Adipocyte (in vitro differentiated cells): ENCODE measurements around the gene SUPT16H.
"Not testable (repeated sequence)": the region's sequence is repeated elsewhere in the genome, so short reads cannot be mapped to it uniquely, and the experiment has no call there.

ENCODE experiments used
- DNase-seq: peaks from one replicate; pipeline ENCODE4 v3.0.0-alpha.2; 2015; ENCODE audit warnings: low read depth
- H3K27me3 ChIP-seq: replicated peaks from 2 replicates; pipeline ENCODE4 v1.7.0; 2013; ENCODE audit warnings: mild to moderate bottlenecking, low read length, moderate library complexity; ENCODE audit not compliant: control insufficient read depth, insufficient read depth
- H3K36me3 ChIP-seq: 2 replicates; pipeline ENCODE4 v1.7.0; 2013; ENCODE audit warnings: low read length, mild to moderate bottlenecking, moderate library complexity; ENCODE audit not compliant: control insufficient read depth, insufficient read depth, severe bottlenecking
- H3K4me1 ChIP-seq: 2 replicates; pipeline ENCODE4 v1.7.0; 2013; ENCODE audit warnings: mild to moderate bottlenecking, low read length, moderate library complexity; ENCODE audit not compliant: control insufficient read depth, insufficient read depth
- H3K4me3 ChIP-seq: 2 replicates; pipeline ENCODE4 v1.7.0; 2013; ENCODE audit warnings: mild to moderate bottlenecking, low read length, moderate library complexity
- H3K9ac ChIP-seq: 2 replicates; pipeline ENCODE4 v1.7.0; 2013; ENCODE audit warnings: mild to moderate bottlenecking, low read length, moderate library complexity
- H3K9me3 ChIP-seq: 2 replicates; pipeline ENCODE4 v1.7.0; 2013; ENCODE audit warnings: mild to moderate bottlenecking, low read length, moderate library complexity; ENCODE audit not compliant: control insufficient read depth

The SUPT16H gene

DNA sequence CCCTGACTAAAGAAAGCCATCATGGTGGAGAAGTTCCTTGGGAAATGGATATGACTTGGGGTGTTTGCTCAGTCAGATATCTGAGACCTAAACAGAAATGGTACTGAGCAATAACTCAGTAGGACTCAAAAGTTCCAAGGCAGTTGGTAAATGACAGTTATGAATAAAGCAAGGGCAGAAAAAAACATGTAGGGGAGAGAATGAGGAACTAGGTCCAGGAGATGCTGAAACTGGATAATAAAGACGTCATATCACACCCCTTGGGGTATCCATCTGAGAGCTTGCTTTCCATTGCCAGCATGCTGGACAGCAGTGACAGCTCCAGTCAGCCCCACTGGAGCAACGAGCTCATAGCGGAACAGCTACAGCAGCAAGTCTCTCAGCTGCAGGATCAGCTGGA is 66.4 kb downstream of the SUPT16H start:
- no peaks in the 10 kb centered on the region for H3K4me1 ChIP-seq
- no peak overlapping the region for H3K4me3 ChIP-seq
- H3K36me3 ChIP-seq = no peaks in the 10 kb centered on the region
- peaks cover 12% of the 10 kb centered on the region for H3K27me3 ChIP-seq
- no peak overlapping the region for H3K9ac ChIP-seq
- no peaks in the 10 kb centered on the region for H3K9me3 ChIP-seq
- DNase-seq = no peak

DNA sequence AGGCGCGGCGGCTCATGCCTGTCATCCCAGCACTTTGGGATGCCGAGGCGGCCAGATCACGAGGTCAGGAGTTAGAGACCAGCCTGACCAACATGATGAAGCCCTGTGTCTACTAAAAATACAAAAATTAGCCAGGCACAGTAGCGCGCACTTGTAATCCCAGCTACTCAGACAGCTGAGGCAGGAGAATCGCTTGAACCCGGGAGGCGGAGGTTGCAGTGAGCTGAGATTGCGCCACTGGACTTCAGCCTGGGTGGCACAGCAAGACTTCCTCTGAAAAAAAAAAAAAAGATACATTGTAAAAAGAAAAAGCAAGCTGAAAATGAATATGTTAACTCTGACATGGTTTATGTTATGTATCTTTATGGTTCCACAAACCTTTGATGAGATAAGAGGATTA is 70.3 kb downstream of the SUPT16H start:
- H3K9me3 ChIP-seq = no peaks in the 10 kb centered on the region
- H3K9ac ChIP-seq = no peak overlapping the region
- H3K36me3 ChIP-seq = no peaks in the 10 kb centered on the region
- H3K27me3 ChIP-seq = peaks cover 14% of the 10 kb centered on the region
- peaks cover under 1% of the 10 kb centered on the region for H3K4me1 ChIP-seq
- H3K4me3 ChIP-seq = no peak overlapping the region
- DNase-seq = no peak

DNA sequence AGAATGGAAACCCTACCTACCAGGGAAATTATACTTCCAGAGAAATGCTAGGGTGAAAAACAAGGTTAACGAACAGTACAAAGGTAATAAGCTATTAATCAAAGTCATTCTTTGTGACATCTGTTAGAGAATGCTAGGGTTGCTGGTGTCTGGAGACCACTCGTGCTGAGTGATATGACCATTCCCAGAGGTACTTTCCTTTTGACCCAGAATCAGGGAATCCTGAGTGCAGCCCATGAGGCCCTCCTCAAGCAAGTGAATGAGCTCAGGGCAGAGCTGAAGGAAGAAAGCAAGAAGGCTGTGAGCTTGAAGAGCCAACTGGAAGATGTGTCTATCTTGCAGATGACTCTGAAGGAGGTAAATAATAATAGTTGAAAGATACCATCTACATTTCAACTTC is 72.2 kb downstream of the SUPT16H start:
- H3K27me3 ChIP-seq = peaks cover 12% of the 10 kb centered on the region
- H3K4me3 ChIP-seq = no peak overlapping the region
- no peaks in the 10 kb centered on the region for H3K36me3 ChIP-seq
- DNase-seq = no peak
- no peak overlapping the region for H3K9ac ChIP-seq
- H3K4me1 ChIP-seq = peaks cover 5% of the 10 kb centered on the region
- no peaks in the 10 kb centered on the region for H3K9me3 ChIP-seq

DNA sequence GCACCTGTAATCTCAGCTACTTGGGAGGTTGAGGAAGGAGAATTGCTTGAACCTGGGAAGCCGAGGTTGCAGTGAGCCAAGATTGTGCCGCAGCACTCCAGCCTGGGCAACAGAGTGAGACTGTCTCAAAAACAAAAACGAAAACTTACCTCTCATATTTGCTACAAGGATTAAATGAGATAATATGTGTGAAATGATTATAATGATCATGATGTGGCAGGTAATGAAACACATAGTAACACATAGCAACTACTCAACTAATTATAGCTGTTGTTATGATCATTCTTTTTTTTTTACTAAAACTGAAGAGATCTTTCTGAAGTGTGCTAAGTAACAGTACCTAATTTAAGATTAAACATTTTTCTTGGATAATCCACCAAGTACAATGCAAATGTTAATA is 73.9 kb downstream of the SUPT16H start:
- Histone ChIP-seq H3K9me3 (no peaks in the 10 kb centered on the region), H3K27me3 (peaks cover 12% of the 10 kb centered on the region), H3K9ac (no peak overlapping the region), H3K36me3 (no peaks in the 10 kb centered on the region), H3K4me1 (peaks cover 5% of the 10 kb centered on the region), H3K4me3 (no peak overlapping the region)
- no peak for DNase-seq

DNA sequence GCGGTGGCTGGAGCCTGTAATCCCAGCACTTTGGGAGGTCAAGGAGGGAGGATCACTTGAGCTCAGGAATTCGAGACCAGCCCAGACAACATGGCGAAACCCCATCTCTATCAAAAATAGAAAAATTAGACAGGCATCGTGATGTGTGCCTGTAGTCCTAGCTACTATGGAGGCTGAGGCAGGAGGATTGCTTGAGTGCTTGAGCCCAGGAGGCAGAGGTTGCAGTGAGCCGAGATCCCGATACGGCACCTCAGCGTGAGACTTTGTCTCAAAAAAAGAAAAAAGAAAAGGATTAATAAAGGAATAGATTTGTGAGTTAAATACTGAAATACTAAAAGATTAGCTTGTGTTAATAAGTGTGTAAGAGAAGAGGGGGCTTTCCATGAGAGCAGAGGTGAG is 74.6 kb downstream of the SUPT16H start:
- Histone ChIP-seq H3K4me1 (peaks cover 5% of the 10 kb centered on the region), H3K27me3 (peaks cover 12% of the 10 kb centered on the region), H3K9me3 (no peaks in the 10 kb centered on the region), H3K4me3 (peak overlapping the region; percentile 75), H3K9ac (no peak overlapping the region), H3K36me3 (no peaks in the 10 kb centered on the region)
- no peak for DNase-seq

DNA sequence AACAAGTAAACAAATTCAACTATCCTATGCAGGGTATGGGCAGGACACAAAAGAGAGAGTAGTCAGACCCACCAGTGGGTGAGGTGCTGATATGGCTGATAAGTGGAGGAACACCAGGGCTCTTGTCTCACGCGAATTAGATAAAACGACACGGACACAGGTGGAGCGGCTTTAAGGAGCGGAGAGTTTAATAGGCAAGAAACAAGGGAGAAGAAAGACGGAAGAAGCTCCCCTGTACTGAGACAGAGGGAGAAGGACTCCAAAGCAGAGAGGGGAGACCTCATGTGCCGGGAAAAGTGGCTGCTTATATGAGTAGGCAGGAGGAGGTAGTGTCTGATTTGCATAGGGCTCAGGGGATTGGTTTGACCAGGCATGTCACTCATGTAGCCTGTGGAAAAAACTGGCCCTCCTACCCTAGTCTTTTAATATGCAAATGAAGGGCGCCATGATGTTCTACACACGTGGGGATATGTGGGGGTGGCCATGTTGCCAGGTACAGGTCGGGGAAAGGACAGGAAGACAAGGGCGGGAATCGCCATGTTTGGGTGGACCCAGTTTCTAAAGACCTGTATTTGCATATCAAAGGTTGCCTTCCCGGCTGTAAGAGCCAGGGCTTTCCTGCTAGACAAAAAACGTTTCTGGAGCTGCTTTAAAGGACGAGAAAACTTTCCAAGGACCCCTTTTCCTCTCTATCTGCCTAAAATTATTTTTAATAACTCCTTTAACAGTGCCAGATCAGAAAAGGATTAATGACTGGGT is 75.2 kb downstream of the SUPT16H start:
- peak; percentile 56 for DNase-seq
- Histone ChIP-seq H3K36me3 (no peaks in the 10 kb centered on the region), H3K9me3 (no peaks in the 10 kb centered on the region), H3K9ac (peak overlapping the region; percentile 11), H3K27me3 (peaks cover 12% of the 10 kb centered on the region), H3K4me1 (peaks cover 5% of the 10 kb centered on the region), H3K4me3 (peak overlapping the region; percentile 75)

DNA sequence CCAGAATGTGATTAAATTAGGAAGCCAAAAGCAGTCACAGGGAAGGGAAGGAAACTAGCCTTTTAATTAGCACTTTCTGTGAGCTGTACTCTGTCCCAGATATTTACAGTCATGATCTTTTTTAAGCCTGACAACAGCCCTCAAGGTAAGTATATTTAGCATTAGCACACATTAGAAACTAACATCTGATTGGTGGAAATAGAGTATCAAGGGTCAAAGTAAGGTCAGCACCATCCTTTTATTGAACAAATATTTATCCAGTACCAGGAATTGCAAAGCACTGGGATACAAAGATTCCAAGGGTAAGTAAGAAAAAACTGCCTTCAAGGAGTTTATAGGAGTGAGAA is 75.7 kb downstream of the SUPT16H start:
- Histone ChIP-seq H3K36me3 (no peaks in the 10 kb centered on the region), H3K27me3 (peaks cover 12% of the 10 kb centered on the region), H3K4me1 (peaks cover 5% of the 10 kb centered on the region), H3K4me3 (peak overlapping the region; percentile 75), H3K9me3 (no peaks in the 10 kb centered on the region), H3K9ac (no peak overlapping the region)
- DNase-seq = no peak

DNA sequence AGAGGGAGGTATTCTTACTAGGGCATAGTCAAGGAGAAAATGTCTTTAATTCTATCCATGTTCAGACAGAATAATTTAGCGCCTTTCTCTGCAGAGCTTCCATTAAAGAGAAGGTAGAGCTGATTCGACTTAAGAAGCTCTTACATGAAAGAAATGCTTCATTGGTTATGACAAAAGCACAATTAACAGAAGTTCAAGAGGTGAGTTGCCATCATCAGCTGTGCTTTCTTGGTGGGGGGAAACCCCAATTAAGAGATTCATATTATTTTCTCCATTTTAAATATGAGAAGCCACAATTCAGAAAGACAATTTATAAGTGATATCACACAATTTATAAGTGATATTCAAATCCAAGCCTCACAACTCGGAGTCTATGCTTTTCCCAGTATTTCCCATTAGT is 76.2 kb downstream of the SUPT16H start:
- peaks cover 12% of the 10 kb centered on the region for H3K27me3 ChIP-seq
- H3K36me3 ChIP-seq = no peaks in the 10 kb centered on the region
- H3K4me1 ChIP-seq = peaks cover 5% of the 10 kb centered on the region
- no peak overlapping the region for H3K4me3 ChIP-seq
- H3K9ac ChIP-seq = no peak overlapping the region
- DNase-seq = no peak
- H3K9me3 ChIP-seq = no peaks in the 10 kb centered on the region

DNA sequence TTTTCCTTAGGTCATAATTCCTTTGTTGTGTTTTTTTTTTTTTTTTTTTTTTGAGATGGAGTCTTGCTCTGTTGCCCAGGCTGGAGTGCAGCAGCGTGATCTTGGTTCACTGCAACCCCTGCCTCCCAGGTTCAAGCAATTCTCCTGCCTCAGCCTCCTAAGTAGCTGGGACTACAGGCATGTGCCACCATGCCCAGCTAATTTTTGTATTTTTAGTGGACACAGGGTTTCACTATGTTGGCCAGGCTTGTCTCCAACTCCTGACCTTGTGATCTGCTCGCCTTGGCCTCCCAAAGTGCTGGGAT is 81.0 kb downstream of the SUPT16H start:
- DNase-seq, H3K9ac ChIP-seq, H3K4me1 ChIP-seq, H3K4me3 ChIP-seq, H3K9me3 ChIP-seq, H3K36me3 ChIP-seq: not testable (repeated sequence)
- peaks cover 11% of the 10 kb centered on the region for H3K27me3 ChIP-seq

DNA sequence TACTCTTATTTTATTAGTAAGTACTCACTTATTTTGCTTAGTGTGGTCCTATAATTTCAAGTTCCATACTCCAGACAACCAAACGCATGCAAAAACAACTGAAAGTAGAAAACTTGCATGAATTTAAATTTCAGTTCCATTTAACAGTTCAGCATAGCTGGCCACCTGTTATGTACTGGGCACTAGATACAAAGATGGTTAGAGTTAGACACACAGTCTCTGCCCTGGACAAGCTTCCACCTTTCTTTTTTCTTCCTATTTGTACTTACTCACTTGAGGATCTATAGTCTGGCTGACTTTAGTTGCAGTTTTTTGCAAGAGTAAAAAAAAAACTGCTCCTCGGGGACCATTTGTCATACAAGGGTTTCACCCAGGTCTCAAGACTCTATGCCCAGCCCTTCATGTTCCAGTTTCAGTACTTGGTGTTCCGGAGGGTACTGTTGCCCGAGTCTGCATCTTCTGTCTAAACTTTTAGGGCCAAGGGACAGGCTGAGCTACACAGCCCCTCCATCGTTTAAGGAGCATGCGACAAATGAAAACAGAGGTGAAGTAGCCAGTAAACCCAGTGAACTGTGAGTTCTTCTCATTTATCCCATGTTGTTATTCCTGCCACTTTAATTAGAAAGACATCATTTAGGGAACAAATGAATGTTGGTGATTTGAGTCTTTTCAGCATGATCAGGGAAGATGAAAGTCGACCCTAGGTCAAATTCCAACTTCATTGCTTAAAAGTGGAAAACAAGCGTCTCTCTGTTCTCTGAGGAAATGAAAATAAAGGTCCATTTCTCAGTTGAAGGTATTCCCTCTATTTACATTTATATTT is 81.6 kb downstream of the SUPT16H start:
- Histone ChIP-seq H3K36me3 (no peaks in the 10 kb centered on the region), H3K9me3 (no peaks in the 10 kb centered on the region), H3K9ac (no peak overlapping the region), H3K27me3 (peaks cover 7% of the 10 kb centered on the region), H3K4me3 (no peak overlapping the region), H3K4me1 (peaks cover 3% of the 10 kb centered on the region)
- DNase-seq = no peak
